KMS-11 (cell line): ENCODE measurements around the gene ANKRD29.

Experiments used
- H2AFZ ChIP-seq: fragments of 200-600 bp; sonication (generic); 2 replicates; pipeline ENCODE4 v1.6.1; 2016; ENCODE audit warnings: antibody characterized with exemption, mixed run types, low read depth
- H3K27ac ChIP-seq: fragments of 200-600 bp; sonication (generic); 2 replicates; pipeline ENCODE4 v1.6.1; 2016; ENCODE audit warnings: mild to moderate bottlenecking, mixed run types
- H3K27me3 ChIP-seq: fragments of 200-600 bp; sonication (generic); 2 replicates; pipeline ENCODE4 v1.6.1; 2017; ENCODE audit warnings: mild to moderate bottlenecking, low read depth, mixed run types, moderate library complexity; ENCODE audit not compliant: insufficient read depth
- H3K36me3 ChIP-seq: fragments of 200-600 bp; sonication (generic); 2 replicates; pipeline ENCODE4 v1.6.1; 2017; ENCODE audit warnings: mild to moderate bottlenecking, mixed run types; ENCODE audit not compliant: insufficient read depth
- H3K4me1 ChIP-seq: fragments of 200-600 bp; sonication (generic); 2 replicates; pipeline ENCODE4 v1.6.1; 2016; ENCODE audit warnings: mild to moderate bottlenecking, low read depth, mixed run types; ENCODE audit not compliant: poor library complexity, severe bottlenecking
- H3K4me2 ChIP-seq: fragments of 200-600 bp; sonication (generic); 2 replicates; pipeline ENCODE4 v1.7.0; 2016; ENCODE audit warnings: mild to moderate bottlenecking, mixed run types
- H3K4me3 ChIP-seq: fragments of 200-600 bp; sonication (generic); IDR thresholded peaks from 2 replicates; pipeline ENCODE4 v1.6.1; 2017; ENCODE audit warnings: low read depth, low read length, mixed read lengths; ENCODE audit not compliant: insufficient read depth
- H3K79me2 ChIP-seq: fragments of 200-600 bp; sonication (generic); 2 replicates; pipeline ENCODE4 v1.6.1; 2016; ENCODE audit warnings: low read depth, mixed run types; ENCODE audit not compliant: insufficient read depth
- H3K9ac ChIP-seq: fragments of 200-600 bp; sonication (generic); 2 replicates; pipeline ENCODE4 v1.6.1; 2016; ENCODE audit warnings: mild to moderate bottlenecking, mixed run types
- H4K20me1 ChIP-seq: fragments of 200-600 bp; sonication (generic); 2 replicates; pipeline ENCODE4 v1.6.1; 2016; ENCODE audit warnings: mild to moderate bottlenecking, mixed run types; ENCODE audit not compliant: insufficient read depth
- TF ChIP-seq, protein P1 (sequence below): fragments of 200-600 bp; sonication (generic); conservative IDR thresholded peaks from 2 replicates; pipeline ENCODE4 v1.6.1; 2017; ENCODE audit warnings: low read depth, mild to moderate bottlenecking, antibody characterized with exemption, low read length, moderate library complexity, mixed read lengths

ANKRD29 gene

DNA sequence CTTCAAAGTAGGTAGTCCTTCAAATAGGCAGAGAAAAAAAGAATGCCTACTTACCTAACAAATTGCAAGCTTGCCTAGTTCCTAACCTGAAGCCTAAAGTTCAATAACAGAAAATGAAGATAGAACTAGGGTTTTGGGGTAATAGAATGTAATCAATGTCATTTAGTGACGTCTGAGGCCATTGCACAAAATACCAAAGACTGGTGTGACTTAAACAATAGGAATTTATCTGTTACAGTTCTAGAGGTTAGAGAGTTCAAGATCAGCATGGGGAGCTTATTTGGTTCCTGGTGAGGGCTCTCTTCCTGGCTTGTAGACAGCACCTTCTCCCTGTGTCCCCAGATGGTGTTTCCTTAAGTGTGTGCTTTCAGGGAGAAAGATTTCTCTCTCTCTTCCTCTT lies 71.7 kb downstream of the ANKRD29 start:
- no peak overlapping the region for H3K27ac ChIP-seq
- H3K4me3 ChIP-seq: no peak overlapping the region
- TF ChIP-seq, protein P1, sequence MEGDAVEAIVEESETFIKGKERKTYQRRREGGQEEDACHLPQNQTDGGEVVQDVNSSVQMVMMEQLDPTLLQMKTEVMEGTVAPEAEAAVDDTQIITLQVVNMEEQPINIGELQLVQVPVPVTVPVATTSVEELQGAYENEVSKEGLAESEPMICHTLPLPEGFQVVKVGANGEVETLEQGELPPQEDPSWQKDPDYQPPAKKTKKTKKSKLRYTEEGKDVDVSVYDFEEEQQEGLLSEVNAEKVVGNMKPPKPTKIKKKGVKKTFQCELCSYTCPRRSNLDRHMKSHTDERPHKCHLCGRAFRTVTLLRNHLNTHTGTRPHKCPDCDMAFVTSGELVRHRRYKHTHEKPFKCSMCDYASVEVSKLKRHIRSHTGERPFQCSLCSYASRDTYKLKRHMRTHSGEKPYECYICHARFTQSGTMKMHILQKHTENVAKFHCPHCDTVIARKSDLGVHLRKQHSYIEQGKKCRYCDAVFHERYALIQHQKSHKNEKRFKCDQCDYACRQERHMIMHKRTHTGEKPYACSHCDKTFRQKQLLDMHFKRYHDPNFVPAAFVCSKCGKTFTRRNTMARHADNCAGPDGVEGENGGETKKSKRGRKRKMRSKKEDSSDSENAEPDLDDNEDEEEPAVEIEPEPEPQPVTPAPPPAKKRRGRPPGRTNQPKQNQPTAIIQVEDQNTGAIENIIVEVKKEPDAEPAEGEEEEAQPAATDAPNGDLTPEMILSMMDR: no peak
- H4K20me1 ChIP-seq: no peaks in the 10 kb centered on the region
- no peaks in the 10 kb centered on the region for H3K36me3 ChIP-seq
- no peak overlapping the region for H2AFZ ChIP-seq
- H3K4me1 ChIP-seq: peaks cover 7% of the 10 kb centered on the region
- peaks cover under 1% of the 10 kb centered on the region; the same call in 1 of the 2 replicates for H3K79me2 ChIP-seq
- no peak overlapping the region for H3K4me2 ChIP-seq
- no peaks in the 10 kb centered on the region for H3K27me3 ChIP-seq
- no peak overlapping the region for H3K9ac ChIP-seq

DNA sequence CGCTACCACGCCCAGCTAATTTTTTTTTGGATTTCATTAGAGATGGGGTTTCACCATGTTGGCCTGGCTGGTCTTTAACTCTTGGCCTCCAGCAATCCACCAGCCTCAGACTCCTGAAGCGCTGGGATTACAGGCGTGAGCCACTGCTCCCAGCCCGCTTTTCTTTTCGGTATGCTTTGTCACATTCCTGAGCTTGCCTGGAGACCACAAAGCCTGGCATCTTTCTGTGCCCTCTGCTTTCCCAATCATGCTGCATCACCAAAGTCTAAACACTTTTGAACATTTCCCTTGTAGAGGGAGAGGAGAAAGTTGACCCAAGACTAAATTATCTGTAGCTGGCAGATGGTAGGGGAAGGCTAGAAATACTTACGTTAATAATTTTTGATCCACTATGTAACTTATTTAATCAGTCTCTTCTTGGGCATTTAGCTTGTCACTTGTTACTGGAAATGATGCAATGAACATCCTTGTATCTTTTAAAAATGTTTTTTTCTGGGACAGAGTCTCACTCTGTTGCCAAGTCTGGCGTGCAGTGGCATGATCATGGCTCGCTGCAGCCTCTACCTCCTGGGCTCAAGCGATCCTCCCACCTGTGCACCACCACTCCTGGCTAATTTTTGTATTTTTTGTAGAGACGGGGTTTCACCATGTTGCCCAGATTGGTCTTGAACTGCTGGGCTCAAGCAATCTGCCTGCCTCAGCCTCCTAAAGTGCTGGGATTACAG lies 73.7 kb downstream of the ANKRD29 start:
- Histone ChIP-seq H3K79me2 (peaks cover 19% of the 10 kb centered on the region), H3K4me1 (peaks cover 21% of the 10 kb centered on the region), H3K36me3 (no peaks in the 10 kb centered on the region), H4K20me1 (no peaks in the 10 kb centered on the region), H2AFZ (no peak overlapping the region), H3K27me3 (no peaks in the 10 kb centered on the region), H3K4me2 (no peak overlapping the region), H3K9ac (no peak overlapping the region), H3K4me3 (no peak overlapping the region), H3K27ac (no peak overlapping the region)
- TF ChIP-seq, protein P1: no peak

DNA sequence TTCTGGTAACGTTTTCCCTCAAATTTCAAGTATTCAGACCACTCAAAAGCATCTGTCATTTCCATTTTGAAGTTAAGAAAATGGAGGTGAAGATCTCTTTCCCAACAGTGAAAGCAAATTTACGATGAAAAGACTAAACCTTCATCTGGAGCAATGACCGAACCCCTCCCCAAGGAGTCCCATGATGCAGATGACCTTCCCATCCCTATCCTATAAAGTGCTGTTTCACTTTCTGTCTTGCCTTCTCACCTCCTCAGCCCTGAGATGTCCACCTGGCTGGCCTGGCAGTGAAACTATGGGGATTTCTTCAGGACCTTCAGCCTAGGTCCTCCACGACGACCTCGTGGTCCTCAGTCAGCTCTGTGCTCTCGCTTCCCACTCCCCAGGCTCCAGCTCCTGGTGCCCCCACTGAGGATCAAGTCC lies 75.5 kb downstream of the ANKRD29 start:
- no peaks in the 10 kb centered on the region for H4K20me1 ChIP-seq
- peak overlapping the region; percentile 92 for H3K27ac ChIP-seq
- no peaks in the 10 kb centered on the region for H3K36me3 ChIP-seq
- peaks cover 36% of the 10 kb centered on the region for H3K4me1 ChIP-seq
- no peaks in the 10 kb centered on the region for H3K27me3 ChIP-seq
- peak overlapping the region; percentile 88; the same call in 1 of the 2 replicates for H3K9ac ChIP-seq
- H3K79me2 ChIP-seq: peaks cover 36% of the 10 kb centered on the region
- TF ChIP-seq, protein P1: peak; percentile 54; the same call in 1 of the 2 replicates
- H2AFZ ChIP-seq: peak overlapping the region; percentile 91
- H3K4me3 ChIP-seq: no peak overlapping the region
- peak overlapping the region; percentile 62 for H3K4me2 ChIP-seq

GRCh38 chr18:23586249-23587196 lies 76.2 kb downstream of the ANKRD29 start, which contains the start of gene NPC1:
Gene NPC1, minus strand, starts transcription at chr18:23586506. Its CDS starts 163 bp downstream, at chr18:23586343.
- H4K20me1 ChIP-seq: no peaks in the 10 kb centered on the region
- peak within 1 kb of the TSS; percentile 91 for H2AFZ ChIP-seq

More at GRCh38 chr18:23586249-23587196, 76.2 kb downstream of the ANKRD29 start, which contains the start of gene NPC1:
- Histone ChIP-seq H3K4me1 (peaks cover 43% of the 10 kb centered on the region), H3K27me3 (no peaks in the 10 kb centered on the region), H3K79me2 (peaks cover 43% of the 10 kb centered on the region), H3K9ac (peak within 1 kb of the TSS; percentile 88), H3K27ac (peak within 1 kb of the TSS; percentile 92), H3K4me3 (peak within 1 kb of the TSS; percentile 73), H3K4me2 (peak within 1 kb of the TSS; percentile 75), H3K36me3 (no peaks in the 10 kb centered on the region)
- TF ChIP-seq, protein P1: peak; percentile 78
